BLaER1 treated with 17β-estradiol and CSF1 and Interleukin-3, amounts not matched to agents 10 nM and 100 nM (cell line): ENCODE results near the gene AHNAK.
A peak's percentile ranks its signal among the peaks of the same experiment; 100 is the strongest.

Source experiments
- H3K27ac ChIP-seq, 11 experiments: shearing (Covaris generic); formaldehyde crosslinking; 2 replicates each; pipeline ENCODE4 v1.8.1; 2022
- H3K27me3 ChIP-seq, 11 experiments: shearing (Covaris generic); formaldehyde crosslinking; 2 replicates each; pipeline ENCODE4 v1.8.1; 2022
- H3K36me3 ChIP-seq, 11 experiments: shearing (Covaris generic); formaldehyde crosslinking; 2 replicates each; pipeline ENCODE4 v1.8.1; 2022
- H3K4me1 ChIP-seq, 10 experiments: shearing (Covaris generic); formaldehyde crosslinking; 2 replicates each; pipeline ENCODE4 v1.8.1; 2022
- H3K4me2 ChIP-seq, 11 experiments: shearing (Covaris generic); formaldehyde crosslinking; 2 replicates each; pipeline ENCODE4 v1.8.1; 2022
- H3K4me3 ChIP-seq, 10 experiments: shearing (Covaris generic); formaldehyde crosslinking; 2 replicates each; pipeline ENCODE4 v1.8.1; 2022
- H3K9ac ChIP-seq, 11 experiments: shearing (Covaris generic); formaldehyde crosslinking; 2 replicates each; pipeline ENCODE4 v1.8.1; 2022
- H3K9me3 ChIP-seq, 11 experiments: shearing (Covaris generic); formaldehyde crosslinking; replicated peaks in 1 of 11; 2 replicates each; pipeline ENCODE4 v1.8.1; 2022
- H4K20me1 ChIP-seq, 11 experiments: shearing (Covaris generic); formaldehyde crosslinking; 2 replicates each; pipeline ENCODE4 v1.8.1; 2022
- Cebpa-rat ChIP-seq, 11 experiments: shearing (Covaris generic); IDR thresholded peaks; 2 replicates each; pipeline ENCODE4 v1.8.1; 2022

The AHNAK gene

GRCh38 chr11:62418136-62418535, 128.5 kb downstream of the AHNAK start:
- Histone ChIP-seq H3K27me3 (no peaks in the 10 kb centered on the region), H3K4me3 (no peak overlapping the region), H3K9me3 (no peaks in the 10 kb centered on the region), H3K4me1 (peaks cover 0 to 73% (median 16%) of the 10 kb centered on the region in 10 experiments; a peak in 11 of 20 replicates), H3K27ac (no peak overlapping the region), H3K9ac (no peak overlapping the region), H3K4me2 (peak overlapping the region in 1 of 11 experiments; percentile 64; a peak in 1 of 22 replicates), H3K36me3 (peaks cover 0 to 16% (median 0%) of the 10 kb centered on the region in 11 experiments; a peak in 5 of 22 replicates), H4K20me1 (peaks cover 0 to 22% (median 0%) of the 10 kb centered on the region in 11 experiments; a peak in 3 of 22 replicates)
- no peak for TF ChIP-seq Cebpa-rat (IDR thresholded peaks at IDR 0.05)

GRCh38 chr11:62416596-62416995, 130.0 kb downstream of the AHNAK start:
- TF ChIP-seq Cebpa-rat (IDR thresholded peaks at IDR 0.05), result no peak
- H3K9ac ChIP-seq, result no peak overlapping the region; a peak in 1 of 22 replicates
- peaks cover 0 to 17% (median 0%) of the 10 kb centered on the region in 11 experiments; a peak in 3 of 22 replicates for H4K20me1 ChIP-seq
- H3K36me3 ChIP-seq, result peaks cover 0 to 20% (median 0%) of the 10 kb centered on the region in 11 experiments; a peak in 6 of 22 replicates
- no peaks in the 10 kb centered on the region for H3K9me3 ChIP-seq
- H3K4me3 ChIP-seq, result no peak overlapping the region
- H3K27me3 ChIP-seq, result no peaks in the 10 kb centered on the region
- no peak overlapping the region for H3K4me2 ChIP-seq
- no peak overlapping the region for H3K27ac ChIP-seq
- H3K4me1 ChIP-seq, result peaks cover 0 to 58% (median 9%) of the 10 kb centered on the region in 10 experiments; a peak in 11 of 20 replicates

GRCh38 chr11:62413060-62413696, 133.4 kb downstream of the AHNAK start:
- H3K27ac ChIP-seq, result no peak overlapping the region

GRCh38 chr11:62411524-62411923, 135.1 kb downstream of the AHNAK start:
- no peaks in the 10 kb centered on the region for H3K9me3 ChIP-seq
- H3K4me2 ChIP-seq, result no peak overlapping the region
- H3K36me3 ChIP-seq, result peaks cover 0 to 25% (median 0%) of the 10 kb centered on the region in 11 experiments; a peak in 6 of 22 replicates
- peaks cover 0 to 28% (median 6%) of the 10 kb centered on the region in 10 experiments; a peak in 11 of 20 replicates for H3K4me1 ChIP-seq
- no peak overlapping the region for H3K27ac ChIP-seq
- H4K20me1 ChIP-seq, result peaks cover 0 to 9% (median 0%) of the 10 kb centered on the region in 11 experiments; a peak in 3 of 22 replicates
- TF ChIP-seq Cebpa-rat (IDR thresholded peaks at IDR 0.05), result no peak
- no peak overlapping the region for H3K9ac ChIP-seq
- no peaks in the 10 kb centered on the region for H3K27me3 ChIP-seq
- H3K4me3 ChIP-seq, result no peak overlapping the region

More at GRCh38 chr11:62413060-62413696, 133.4 kb downstream of the AHNAK start:
- Histone ChIP-seq H3K27me3 (no peaks in the 10 kb centered on the region), H3K4me3 (no peak overlapping the region), H4K20me1 (peaks cover 0 to 9% (median 0%) of the 10 kb centered on the region in 11 experiments; a peak in 3 of 22 replicates), H3K4me2 (no peak overlapping the region), H3K36me3 (peaks cover 0 to 27% (median 0%) of the 10 kb centered on the region in 11 experiments; a peak in 6 of 22 replicates), H3K4me1 (peaks cover 0 to 29% (median 6%) of the 10 kb centered on the region in 10 experiments; a peak in 11 of 20 replicates), H3K9me3 (no peaks in the 10 kb centered on the region), H3K9ac (no peak overlapping the region)
- TF ChIP-seq Cebpa-rat (IDR thresholded peaks at IDR 0.05), result no peak

GRCh38 chr11:62410972-62411371, 135.6 kb downstream of the AHNAK start:
- H3K9me3 ChIP-seq, result no peaks in the 10 kb centered on the region
- H3K9ac ChIP-seq, result no peak overlapping the region
- peaks cover 0 to 19% (median 0%) of the 10 kb centered on the region in 11 experiments; a peak in 6 of 22 replicates for H3K36me3 ChIP-seq
- H3K4me1 ChIP-seq, result peaks cover 0 to 25% (median 6%) of the 10 kb centered on the region in 10 experiments; a peak in 11 of 20 replicates
- H3K27me3 ChIP-seq, result no peaks in the 10 kb centered on the region
- H3K4me3 ChIP-seq, result no peak overlapping the region
- TF ChIP-seq Cebpa-rat (IDR thresholded peaks at IDR 0.05), result no peak
- no peak overlapping the region for H3K27ac ChIP-seq
- H3K4me2 ChIP-seq, result no peak overlapping the region
- peaks cover 0 to 9% (median 0%) of the 10 kb centered on the region in 11 experiments; a peak in 3 of 22 replicates for H4K20me1 ChIP-seq

- Histone ChIP-seq H3K27me3 (no peaks in the 10 kb centered on the region), H3K27ac (no peak overlapping the region), H3K9ac (no peak overlapping the region), H3K4me1 (peaks cover 0 to 16% (median 2%) of the 10 kb centered on the region in 10 experiments; a peak in 10 of 20 replicates), H3K4me2 (no peak overlapping the region), H4K20me1 (peaks cover 0 to 9% (median 0%) of the 10 kb centered on the region in 11 experiments; a peak in 3 of 22 replicates), H3K4me3 (no peak overlapping the region), H3K9me3 (no peaks in the 10 kb centered on the region), H3K36me3 (peaks cover 0 to 18% (median 0%) of the 10 kb centered on the region in 11 experiments; a peak in 5 of 22 replicates)
- no peak for TF ChIP-seq Cebpa-rat (IDR thresholded peaks at IDR 0.05)
Measured at GRCh38 chr11:62409831-62410230, 136.8 kb downstream of the AHNAK start.

GRCh38 chr11:62406034-62406433, 140.6 kb downstream of the AHNAK start:
- Histone ChIP-seq H3K36me3 (peaks cover 0 to 8% (median 0%) of the 10 kb centered on the region in 11 experiments; a peak in 4 of 22 replicates), H3K9me3 (no peaks in the 10 kb centered on the region), H3K4me3 (no peak overlapping the region), H3K27me3 (no peaks in the 10 kb centered on the region), H3K9ac (no peak overlapping the region), H3K27ac (no peak overlapping the region), H4K20me1 (no peaks in the 10 kb centered on the region; a peak in 1 of 22 replicates), H3K4me1 (peaks cover 0 to 17% (median 11%) of the 10 kb centered on the region in 10 experiments; a peak in 14 of 20 replicates), H3K4me2 (no peak overlapping the region)
- TF ChIP-seq Cebpa-rat (IDR thresholded peaks at IDR 0.05), result no peak

GRCh38 chr11:62404901-62405300, 141.7 kb downstream of the AHNAK start:
- no peaks in the 10 kb centered on the region for H3K27me3 ChIP-seq
- no peak for TF ChIP-seq Cebpa-rat (IDR thresholded peaks at IDR 0.05)

GRCh38 chr11:62404435-62404834, 142.2 kb downstream of the AHNAK start:
- H3K4me1 ChIP-seq, result peaks cover 0 to 19% (median 11%) of the 10 kb centered on the region in 10 experiments; a peak in 15 of 20 replicates
- no peaks in the 10 kb centered on the region for H3K27me3 ChIP-seq
- no peaks in the 10 kb centered on the region for H3K36me3 ChIP-seq
- no peak overlapping the region for H3K4me3 ChIP-seq
- no peak for TF ChIP-seq Cebpa-rat (IDR thresholded peaks at IDR 0.05)
- H4K20me1 ChIP-seq, result no peaks in the 10 kb centered on the region
- H3K9ac ChIP-seq, result no peak overlapping the region
- H3K9me3 ChIP-seq, result no peaks in the 10 kb centered on the region
- no peak overlapping the region for H3K27ac ChIP-seq
- no peak overlapping the region for H3K4me2 ChIP-seq

More at GRCh38 chr11:62404901-62405300, 141.7 kb downstream of the AHNAK start:
- H3K4me3 ChIP-seq, result no peak overlapping the region
- H3K9me3 ChIP-seq, result no peaks in the 10 kb centered on the region
- H4K20me1 ChIP-seq, result no peaks in the 10 kb centered on the region
- H3K9ac ChIP-seq, result no peak overlapping the region
- H3K4me1 ChIP-seq, result peaks cover 0 to 17% (median 11%) of the 10 kb centered on the region in 10 experiments; a peak in 14 of 20 replicates
- H3K27ac ChIP-seq, result no peak overlapping the region
- H3K36me3 ChIP-seq, result no peaks in the 10 kb centered on the region
- H3K4me2 ChIP-seq, result no peak overlapping the region
